SKM-1 treated with dmso at 0.1 percent for 144 hours (cell line): Measurements from ENCODE around the gene PCK2.
"Not testable (repeated sequence)": the region's sequence is repeated elsewhere in the genome, so short reads cannot be mapped to it uniquely, and the experiment has no call there.

ENCODE experiments used
- DNase-seq: peaks from one replicate; lab custom pipeline; 2025; ENCODE audit not compliant: unreplicated experiment; lab: John Stamatoyannopoulos, UW

The PCK2 gene

GRCh38 chr14:24093207-24093900 lies 757 bp upstream of the PCK2 start:
- DNase-seq: no peak

- no peak for DNase-seq
Observed at GRCh38 chr14:24094841-24095270, 745 bp downstream of the PCK2 start.

GRCh38 chr14:24095271-24096068 lies 1.4 kb downstream of the PCK2 start:
- DNase-seq: peak; percentile 36

- DNase-seq: no peak
Observed at GRCh38 chr14:24096545-24097181, 2.6 kb downstream of the PCK2 start.

- DNase-seq: no peak
Observed at GRCh38 chr14:24098229-24098926, 4.3 kb downstream of the PCK2 start.

- no peak for DNase-seq
Observed at GRCh38 chr14:24098927-24099813, 5.1 kb downstream of the PCK2 start.

GRCh38 chr14:24100197-24100981 lies 6.3 kb downstream of the PCK2 start:
- DNase-seq: no peak

GRCh38 chr14:24100982-24101494 lies 6.9 kb downstream of the PCK2 start:
- DNase-seq: no peak

- DNase-seq: no peak
Observed at GRCh38 chr14:24102357-24103048, 8.4 kb downstream of the PCK2 start.

GRCh38 chr14:24103451-24103850 lies 9.3 kb downstream of the PCK2 start:
- DNase-seq: no peak

GRCh38 chr14:24105609-24106239 lies 11.6 kb downstream of the PCK2 start:
- DNase-seq: not testable (repeated sequence)

GRCh38 chr14:24106672-24107271 lies 12.7 kb downstream of the PCK2 start:
- DNase-seq: no peak

- DNase-seq: no peak
Observed at GRCh38 chr14:24108336-24108874, 14.3 kb downstream of the PCK2 start.

- no peak for DNase-seq
Observed at GRCh38 chr14:24110060-24110459, 15.9 kb downstream of the PCK2 start.

- no peak for DNase-seq
Observed at GRCh38 chr14:24110523-24110922, 16.4 kb downstream of the PCK2 start.

GRCh38 chr14:24113379-24113800 lies 19.3 kb downstream of the PCK2 start:
- no peak for DNase-seq

GRCh38 chr14:24113801-24114531 lies 19.9 kb downstream of the PCK2 start:
- peak; percentile 80 for DNase-seq
